Amniotic stem cell (primary cell): Measurements from ENCODE around the gene CDS2.

Source experiments
- DNase-seq: peaks from one replicate; lab custom pipeline; 2025; lab: John Stamatoyannopoulos, UW

The CDS2 gene

DNA sequence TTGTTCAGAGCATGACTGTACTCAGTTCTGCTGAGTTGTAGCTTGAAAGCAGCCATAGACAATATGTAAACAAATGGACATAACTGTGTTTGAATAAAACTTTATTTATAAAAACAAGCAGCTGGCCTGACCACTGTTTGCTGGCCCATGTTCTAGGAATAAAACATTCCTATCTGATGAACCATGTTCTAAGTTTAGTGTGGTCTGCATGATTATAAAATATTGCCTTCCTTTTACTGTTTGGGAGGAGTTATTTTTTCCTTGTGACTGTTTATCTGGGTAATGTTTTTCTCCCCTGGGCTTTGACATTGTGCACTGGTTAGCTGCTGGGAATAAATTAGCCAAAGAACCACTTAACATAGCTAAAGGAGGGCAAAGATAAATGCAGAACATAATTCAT is 55.1 kb downstream of the CDS2 start:
- DNase-seq: no peak

DNA sequence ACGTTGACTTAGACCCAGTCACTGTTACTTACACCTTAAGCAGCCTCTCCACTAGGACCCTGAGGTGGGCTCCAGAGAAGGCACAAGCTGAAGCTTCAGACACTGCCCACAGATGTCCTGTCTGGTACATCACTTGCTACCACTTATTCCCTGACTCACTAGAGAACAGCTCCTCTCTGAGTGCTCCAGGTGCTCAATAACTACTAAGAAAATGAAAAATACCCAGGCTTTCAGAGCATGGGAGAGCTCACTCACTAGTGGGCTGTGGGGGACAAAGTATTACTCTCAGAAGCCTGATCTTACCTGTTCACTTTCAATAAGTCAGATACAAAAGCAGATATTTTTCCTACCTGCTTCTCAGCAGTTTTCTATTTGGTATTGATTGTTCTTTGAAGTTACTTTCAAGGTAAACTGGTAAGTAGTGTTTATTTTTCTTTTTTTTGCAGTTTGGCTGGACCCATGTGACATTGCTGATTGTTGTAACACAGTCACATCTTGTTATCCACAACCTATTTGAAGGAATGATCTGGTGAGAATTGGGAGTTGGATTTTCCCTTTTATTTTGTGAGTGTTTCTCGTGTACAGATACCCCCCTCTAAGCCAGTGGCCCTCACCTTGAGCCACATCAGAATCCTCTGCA is 55.9 kb downstream of the CDS2 start:
- DNase-seq: no peak

DNA sequence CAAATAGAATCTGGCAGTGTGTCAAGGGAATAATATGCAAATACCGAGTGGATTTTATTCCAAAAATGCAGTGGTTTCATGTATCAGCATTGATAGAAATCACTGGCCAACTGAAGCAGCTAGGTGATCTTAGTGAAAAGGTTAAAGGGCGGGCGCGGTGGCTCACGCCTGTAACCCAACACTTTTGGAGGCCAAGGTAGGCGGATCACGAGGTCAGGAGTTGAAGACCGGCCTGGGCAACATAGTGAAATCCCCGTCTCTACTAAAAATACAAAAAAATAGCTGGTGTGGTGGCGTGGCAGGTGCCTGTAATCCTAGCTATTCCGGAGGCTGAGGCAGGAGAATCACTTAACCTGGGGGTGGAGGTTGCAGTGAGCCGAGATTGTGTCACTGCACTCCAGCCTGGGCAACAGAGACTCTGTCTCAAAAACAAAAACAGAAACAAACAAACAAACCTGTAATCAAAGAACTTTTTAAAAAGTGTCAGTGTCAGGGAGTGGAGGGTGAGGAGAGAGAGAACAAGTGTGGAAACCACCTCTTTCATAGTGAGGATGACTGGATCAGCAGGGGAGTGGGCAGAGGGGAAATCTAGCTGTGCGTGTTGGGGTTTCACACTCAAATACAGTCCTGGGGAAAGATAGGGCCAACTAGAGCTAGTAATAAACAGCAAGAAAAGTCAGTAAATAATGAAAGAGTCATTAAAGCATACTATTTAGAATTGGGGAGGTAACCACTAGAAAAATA is 57.1 kb downstream of the CDS2 start:
- no peak for DNase-seq

DNA sequence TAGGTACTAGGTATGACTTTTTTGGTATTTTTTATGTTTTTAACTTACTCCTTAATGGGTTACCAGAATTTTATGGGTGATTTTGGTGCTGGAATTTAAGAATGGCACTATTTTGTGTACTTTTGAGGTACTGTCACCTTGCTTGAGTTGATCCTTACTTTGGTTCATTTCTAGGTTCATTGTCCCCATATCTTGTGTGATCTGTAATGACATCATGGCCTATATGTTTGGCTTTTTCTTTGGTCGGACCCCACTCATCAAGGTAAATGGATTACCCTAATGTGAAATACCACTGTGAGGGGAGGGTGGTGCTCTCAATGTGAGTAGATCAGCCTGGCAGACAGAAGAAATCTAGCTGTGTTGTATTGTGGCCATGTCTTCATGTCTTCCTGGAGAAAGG is 57.9 kb downstream of the CDS2 start:
- DNase-seq: no peak

DNA sequence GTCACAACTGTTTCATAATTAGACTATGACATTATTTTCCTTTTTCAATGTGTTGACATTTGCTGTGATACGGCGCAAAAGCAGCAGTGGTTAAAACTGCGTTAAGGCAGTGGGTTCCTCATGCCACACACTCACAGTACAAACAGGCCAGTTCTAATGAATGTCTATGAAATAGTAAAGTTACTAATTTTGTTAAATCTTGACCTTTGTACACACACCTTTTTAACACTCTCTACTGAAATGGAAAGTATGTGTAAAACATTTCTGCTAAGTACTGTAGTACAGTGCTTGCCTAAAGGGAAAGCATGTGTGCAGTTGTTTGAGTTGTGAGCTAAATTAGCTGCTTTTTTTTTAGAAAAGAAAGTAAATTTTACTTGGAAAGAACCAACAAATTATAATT is 60.3 kb downstream of the CDS2 start:
- DNase-seq: no peak

DNA sequence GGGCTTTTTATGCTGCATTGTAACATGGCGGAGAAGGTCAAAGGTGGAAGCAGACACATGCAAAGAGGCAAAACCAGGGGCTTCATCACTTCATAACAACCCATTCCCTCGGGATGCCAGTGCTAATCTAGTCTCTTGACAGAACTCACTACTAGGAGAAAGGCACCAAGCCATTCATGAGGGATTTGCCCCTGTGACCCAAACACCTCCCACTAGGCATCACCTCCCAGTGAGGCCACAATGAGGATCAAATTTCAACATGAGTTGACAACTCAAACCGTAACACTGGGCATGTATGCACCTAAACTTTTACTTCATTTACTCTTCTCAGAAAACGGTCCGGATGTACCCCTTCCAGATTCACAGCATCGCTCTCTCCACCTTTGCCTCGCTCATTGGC is 61.9 kb downstream of the CDS2 start:
- DNase-seq: no peak

DNA sequence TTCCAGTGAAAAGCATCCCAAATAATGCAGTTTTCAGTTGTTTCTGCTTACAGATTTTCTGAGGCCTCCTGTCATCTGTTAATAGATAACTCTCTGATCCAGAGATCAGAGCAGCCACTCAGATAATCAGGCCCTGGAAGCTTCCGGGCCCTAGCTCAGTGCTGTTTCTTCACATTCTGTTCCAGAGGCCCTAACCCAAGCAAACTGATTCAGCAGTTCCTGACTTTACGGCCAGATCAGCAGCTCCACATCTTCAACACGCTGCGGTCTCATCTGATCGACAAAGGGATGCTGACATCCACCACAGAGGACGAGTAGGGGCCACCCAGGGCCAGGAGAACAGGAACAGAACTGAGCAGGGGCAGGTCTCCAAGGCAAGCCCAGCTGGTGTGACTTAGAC is 63.1 kb downstream of the CDS2 start:
- no peak for DNase-seq

DNA sequence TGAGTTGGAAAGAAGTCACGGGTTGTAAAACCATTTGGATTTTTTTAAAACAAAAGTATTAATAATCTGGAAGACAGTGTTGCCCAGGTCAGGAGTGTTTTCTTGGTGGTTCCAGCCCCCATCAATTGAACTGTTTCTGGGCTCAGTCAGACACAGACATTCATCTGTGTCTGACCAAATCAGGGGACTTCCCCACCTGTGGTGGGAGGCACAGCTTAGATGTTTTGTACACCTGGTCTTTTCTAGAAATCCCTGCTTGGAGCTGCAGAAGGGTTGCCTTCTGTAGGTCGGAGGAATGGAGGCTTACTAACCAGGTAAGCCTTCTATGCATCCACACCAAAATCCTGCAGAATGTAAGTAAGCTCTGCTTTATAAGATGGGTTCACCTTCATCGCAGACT is 63.6 kb downstream of the CDS2 start:
- DNase-seq: no peak

DNA sequence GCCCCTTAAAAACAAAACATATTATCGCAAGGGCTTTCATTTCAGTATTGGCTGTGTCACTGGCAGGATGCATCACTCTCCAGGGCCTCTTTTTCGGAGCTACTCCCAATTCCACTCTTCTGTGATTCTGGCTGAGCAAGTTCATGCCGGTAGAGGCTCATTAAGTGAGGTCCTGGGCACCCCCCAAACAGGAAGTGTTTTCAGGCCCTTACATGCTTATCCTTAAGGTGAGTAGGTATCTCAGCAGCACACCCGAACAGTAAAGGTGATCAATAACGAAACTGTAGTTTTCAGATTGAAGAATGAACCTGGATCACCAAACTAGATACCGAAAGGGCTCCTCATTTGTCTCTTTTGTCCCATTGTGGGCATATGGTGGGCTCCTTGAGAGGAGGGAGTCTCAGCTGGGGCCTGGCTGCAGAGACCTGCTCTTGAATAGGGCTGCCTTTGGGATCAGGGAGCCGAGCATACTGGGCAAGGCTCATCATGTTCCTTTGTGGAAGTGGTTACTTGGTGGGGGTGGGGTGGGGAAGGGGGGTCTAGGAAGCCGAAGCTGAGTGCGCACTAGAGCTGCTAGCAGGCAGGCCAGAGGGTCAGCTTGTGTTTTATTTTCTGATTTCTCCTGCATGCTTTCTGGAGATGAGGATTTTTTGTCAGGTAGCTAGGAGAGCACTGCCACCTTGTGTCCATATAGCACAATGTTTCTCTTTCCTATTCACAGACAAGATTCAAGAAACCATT is 65.2 kb downstream of the CDS2 start:
- peak; percentile 52 for DNase-seq

DNA sequence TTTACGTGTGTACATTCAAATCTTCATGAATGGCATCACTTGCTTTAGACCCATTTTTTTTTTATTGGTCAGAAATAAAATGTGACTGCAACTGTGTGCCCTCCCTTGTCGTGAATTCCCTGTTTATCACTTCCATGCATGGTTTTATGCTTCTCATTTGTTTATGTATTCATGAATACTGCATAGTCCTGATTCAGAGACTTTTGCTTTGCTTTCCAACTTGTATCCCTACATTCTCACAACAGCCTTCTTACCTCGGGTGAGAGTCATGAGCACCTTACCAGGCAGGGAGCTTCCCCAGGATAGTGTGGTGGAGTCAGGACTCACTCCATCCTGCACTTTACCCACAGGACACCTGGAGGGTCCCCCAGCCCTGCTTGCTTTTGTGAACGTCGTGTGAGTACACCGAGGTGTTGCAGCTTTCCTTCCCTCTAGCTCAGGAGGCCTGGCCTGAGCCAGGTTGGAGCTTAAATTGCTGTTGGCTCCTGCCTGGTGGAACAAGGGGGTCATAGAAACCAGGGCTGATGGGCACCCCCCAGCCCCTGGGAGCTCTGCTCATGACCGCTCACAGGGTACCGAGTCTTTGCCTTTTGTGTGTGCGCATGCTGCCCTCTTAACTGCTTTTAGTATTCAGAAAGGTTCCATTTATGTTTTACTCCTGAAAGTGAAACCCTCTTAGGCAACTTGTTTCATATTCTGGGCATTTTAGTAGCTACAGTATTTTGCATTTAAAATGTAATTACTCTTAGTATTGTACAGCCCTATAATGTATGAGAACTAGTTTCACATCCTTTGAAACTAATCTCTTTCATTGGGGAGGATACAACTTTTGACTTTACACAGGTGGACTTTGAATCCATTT is 66.0 kb downstream of the CDS2 start:
- DNase-seq: no peak

DNA sequence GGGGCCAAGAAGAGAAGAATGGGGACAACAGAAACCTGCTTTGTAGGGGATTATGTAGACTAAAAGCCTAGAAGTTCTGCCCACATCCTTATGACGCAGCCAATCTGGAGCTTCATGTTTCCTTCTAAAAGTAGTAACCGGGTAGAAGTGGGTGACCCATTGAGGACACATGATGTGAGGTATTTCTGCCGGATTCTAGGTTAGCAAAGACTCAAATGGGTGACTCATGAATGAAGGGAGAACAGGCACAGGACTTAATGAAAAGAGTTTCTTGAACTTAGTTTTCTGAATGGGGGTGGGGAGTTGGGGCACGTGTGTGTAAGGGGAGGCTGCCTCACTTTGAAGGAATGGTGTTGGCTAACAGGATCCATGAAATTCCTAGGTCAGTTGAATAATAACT is 68.8 kb downstream of the CDS2 start:
- DNase-seq: no peak

DNA sequence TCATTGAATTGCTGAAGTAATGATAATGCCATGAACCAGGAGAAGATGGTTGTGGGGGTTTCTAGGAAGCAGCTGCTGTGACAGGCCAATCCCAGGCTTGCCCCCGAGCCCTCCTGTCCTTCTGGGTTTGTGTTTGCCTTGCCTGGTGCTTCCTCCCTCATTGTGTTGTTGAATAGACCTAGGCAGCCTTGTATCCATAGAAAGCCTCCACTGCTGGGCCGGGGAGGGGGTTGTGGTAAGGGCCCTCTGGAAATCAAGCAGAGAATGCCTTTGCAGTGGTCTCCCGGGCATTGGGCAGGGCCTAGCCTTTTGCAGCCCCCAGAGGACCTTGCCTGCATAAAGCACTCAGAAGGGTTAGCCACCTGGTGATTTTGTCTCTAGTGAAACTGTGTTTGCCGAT is 69.3 kb downstream of the CDS2 start:
- no peak for DNase-seq

DNA sequence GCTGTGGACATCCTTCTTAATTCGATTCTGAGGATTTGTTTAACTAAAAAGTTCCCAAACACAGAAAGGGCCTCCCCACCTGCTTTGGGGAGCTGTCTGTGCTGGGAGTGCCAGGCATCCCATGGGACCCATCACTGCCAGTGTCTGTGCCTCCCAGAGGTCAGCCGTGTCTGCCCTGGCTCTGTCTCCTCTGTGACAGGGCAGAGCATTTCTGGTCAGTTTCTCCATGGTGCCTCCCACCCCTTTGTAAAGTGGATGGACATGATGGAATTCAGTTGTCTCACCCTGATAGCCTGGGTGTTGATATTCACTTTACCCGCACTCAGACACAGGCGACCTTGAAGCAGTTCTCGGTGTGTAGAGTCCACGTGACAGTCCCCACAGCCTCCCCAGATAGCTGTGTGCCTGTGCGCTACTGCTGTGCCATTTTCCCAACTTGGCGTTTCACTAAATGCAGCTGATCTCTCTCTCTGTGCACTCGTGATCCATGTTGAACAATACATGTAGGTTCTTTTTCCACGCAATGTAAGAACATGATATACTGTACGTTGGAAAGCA is 70.5 kb downstream of the CDS2 start:
- DNase-seq: no peak

DNA sequence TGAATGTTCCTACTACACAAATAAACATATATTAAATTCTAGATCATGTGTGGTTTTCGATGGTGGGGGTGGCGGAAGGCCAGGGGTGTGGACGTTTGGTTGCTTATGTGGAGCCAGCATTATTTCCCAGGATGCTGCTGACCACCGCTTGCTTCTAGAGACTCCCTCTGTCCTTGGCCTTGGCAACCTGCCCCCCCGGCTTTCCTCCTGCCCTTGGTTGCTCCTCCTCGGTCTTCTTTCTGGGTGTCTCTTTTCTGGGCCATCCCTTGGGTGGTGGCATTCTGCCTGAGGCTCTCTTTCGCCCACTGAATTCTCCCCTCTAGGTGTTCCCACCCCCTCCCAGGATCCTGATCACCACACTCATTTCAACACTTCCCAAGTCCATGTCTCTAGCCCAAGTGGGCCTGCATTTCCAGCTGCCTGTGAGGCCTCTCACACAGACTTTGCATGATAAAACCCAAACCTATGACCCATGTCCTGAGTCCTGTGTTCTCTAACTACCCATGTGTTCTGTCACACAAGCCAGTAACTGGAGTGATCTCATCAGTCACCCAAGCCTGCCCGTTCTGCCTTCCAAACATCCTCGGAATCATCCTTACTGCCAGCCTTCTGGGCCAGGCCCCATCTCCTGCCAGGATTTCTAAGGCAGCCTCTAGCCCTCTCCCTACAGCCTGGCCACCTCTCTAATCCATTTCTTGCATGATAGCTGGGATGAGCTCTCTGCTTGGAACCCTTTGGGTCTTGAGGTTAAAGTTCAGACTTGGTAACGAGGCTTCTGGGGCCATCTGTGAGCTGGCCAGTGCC is 71.2 kb downstream of the CDS2 start:
- DNase-seq: no peak

DNA sequence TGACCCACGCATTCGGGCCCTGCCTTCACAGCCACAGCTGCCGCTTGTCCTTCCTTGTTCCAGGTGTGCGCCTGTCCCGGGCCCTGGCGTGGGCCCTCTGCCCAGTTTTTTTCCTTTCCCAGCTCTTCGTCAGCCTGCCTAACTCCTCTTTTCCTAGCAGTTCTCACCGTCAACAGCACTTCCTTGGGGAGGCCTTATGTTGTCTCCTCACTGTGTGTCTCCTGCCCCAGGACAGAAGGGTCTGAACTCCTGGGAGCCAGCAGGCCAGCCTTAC is 71.8 kb downstream of the CDS2 start:
- no peak for DNase-seq

DNA sequence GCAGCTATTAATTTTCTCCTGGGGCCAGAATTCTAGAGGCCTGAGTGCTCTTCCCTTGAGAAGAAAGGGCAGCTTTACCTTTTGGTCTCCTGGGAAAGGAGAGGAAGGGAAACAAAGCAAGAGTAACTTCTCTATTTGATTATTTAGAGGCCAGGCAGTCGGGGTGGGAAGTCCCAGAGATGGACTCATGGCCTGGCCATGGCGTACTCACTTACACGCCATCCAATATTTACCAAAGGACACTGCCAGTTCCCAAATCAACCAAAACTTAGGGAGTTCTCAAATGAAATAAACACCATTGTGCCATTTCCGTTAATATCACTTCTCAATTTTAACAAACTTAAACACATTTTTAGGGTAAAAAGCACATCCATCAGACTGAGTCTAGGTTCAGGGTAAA is 76.6 kb downstream of the CDS2 start:
- DNase-seq: no peak

DNA sequence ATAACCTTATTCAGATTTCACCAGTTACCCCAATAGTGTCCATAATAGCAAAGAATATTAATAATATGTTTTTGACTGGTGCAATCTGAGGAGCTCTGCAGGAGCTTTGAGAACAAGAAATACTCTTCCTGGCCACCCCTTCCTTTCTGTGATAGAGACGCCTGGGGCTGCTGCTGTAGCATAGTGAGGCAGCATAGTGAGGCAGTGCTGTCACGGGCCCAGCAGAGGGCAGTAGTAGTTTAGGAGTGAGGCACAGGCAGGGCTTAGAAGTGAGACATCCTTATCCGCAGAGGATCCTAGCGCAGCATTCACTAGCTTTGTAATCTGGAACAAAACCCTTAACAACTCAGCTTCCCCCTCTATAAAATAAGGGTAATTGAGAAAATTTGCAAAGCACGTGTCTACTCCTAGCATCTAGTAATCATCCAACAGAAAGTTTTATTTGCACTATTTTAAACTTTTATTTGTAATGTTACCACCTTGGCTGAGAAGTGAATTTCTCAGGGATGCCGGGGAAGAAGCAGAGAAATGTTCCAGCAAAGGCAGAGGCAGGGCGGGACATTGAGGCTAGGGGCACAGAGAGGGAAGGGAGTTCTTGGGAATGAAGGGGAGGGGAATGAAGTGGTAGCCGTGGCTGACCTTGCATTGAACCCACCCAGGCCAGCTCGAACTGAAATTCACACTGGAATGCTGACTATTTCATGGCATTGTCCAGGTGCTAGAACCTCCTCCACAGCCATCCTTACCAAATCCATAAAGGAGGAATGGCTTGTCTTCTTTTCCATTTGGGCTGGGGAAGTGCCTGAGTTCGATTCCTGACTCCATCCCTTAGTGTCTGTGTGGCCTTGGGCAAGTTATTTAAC is 78.8 kb downstream of the CDS2 start:
- peak; percentile 40 for DNase-seq

DNA sequence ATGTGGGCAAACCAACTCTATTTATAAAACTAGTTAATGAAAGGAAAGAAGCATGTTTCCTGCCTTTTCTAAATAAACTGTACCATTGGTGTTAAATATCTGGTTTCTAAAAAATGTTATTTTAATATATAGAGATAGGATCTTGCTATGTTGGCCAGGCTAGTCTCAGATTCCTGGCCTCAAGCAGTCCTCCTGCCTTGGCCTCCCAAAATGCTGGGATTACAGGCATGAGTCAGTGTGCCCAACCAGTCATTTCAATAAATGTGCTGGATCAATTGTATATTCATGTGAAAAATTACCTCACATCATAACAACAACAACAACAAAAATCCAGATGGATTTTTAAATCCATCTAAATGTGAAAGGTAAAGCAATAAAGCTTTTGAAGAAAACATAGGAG is 80.3 kb downstream of the CDS2 start:
- DNase-seq: no peak

DNA sequence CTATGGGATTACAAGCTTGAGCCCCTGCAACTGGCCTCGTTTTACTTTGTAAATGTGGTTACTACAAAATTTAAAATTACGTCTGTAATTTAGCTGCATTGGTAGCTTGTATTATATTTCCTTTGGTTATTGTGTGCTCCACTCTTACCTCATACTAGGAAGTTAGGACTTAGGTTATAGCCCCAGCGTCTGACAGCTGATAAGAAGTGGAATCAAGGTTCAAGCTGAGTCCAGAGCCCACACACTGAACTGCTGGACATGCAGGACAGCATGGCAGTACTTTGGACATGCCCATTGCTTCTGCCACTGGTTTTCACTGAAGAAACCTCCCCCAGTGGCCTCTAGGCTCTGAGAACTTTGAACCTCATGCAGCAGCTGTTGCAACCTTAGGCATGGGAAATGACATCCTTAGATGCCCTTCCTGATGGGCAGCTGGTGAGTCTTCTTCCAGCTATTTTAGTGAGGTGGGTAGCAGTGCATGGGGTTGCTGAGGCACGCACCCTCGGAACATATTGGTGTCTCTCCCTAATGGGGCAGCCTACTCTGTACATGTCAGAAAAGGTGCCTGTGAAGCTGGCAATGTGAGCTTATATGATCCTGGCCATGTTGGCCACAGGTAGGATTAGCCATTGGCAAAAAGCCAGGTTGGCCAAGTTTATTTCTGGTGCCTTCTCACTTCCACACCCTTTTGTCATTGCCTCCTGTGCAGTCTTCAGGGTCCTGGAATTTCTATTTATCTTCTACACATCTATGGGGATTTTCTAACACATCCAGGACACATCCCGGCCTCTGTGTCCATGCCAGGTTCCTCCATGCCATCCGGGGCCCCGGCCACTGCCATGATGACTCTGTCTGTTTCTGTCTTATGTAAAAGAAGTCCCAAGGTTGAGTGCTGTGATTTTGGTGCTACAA is 85.3 kb downstream of the CDS2 start:
- DNase-seq: no peak
